SHP77 (cell line): ENCODE measurements around the gene STARD10.

ENCODE experiments used
- DNase-seq, 2 experiments: peaks; one replicate each; lab custom pipeline; 2025; lab: John Stamatoyannopoulos, UW

Gene STARD10

GRCh38 chr11:72763823-72764222 lies 30.0 kb downstream of the STARD10 start:
- no peak for DNase-seq

GRCh38 chr11:72762641-72763304 lies 31.1 kb downstream of the STARD10 start:
- no peak for DNase-seq

DNA sequence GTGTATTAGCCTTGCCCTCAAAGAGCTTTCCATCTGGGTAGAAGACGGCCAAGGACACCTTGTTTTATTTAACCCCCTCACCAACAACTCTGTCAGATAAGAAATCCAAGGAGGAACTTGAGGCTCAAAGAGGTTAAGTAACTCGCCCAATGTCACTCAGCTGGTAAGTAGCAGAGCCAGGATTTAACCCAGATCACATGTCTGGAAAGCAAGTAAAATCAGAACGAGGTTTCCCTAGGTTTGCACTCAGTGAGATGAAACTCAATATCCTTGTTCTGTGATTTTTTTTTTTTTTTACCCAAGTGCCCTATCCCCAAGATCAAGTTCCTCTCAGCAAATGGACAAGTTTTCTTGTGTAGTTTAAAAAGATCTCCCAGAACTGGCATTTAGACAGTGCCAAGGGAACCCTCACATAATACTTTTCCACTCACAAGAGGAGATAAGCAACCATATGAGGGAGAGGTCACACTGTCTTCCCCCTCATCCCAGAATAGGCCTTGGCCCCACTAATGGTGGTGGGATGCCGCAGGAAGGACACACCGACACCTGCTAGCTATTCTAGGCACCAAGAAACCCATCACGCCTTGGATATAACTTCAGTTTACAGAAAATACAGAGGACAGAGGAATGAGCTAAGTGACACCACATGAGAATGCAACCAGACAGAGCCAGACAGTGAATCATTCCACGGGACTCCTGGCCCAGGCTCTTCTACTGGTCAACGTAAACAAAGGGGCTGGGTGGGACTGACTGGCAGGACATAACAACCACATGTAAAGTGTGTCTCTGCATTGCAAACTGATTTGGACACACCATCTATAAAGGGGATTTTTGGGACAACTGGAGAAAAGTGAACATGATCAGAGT lies 33.1 kb downstream of the STARD10 start:
- no peak for DNase-seq

DNA sequence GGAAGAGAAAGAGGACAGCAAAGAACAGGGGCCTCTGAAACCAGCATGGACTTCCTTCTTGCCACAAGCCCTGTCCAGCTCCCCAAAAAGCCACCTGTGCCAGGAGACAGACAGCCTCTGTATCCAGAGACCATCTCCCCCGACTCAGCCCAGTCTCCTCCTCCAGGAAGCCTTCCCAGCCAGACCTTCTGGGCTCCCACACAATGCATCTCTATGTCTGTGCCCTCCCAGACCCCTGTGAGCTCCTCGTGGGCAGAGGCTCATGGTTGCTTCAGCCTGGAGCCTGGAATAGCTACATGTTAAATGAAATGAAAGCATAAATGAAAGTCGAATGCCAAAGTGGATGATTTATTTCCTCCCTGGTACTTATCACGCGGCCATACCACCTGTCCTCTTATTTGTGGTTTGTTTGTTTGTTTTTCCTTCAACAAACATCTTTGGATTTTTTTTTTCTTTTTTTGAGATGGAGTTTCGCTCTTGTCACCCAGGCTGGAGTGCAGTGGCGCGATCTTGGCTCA lies 34.3 kb downstream of the STARD10 start:
- DNase-seq, result peak in 1 of 2 experiments; percentile 20

GRCh38 chr11:72758690-72759389 lies 35.0 kb downstream of the STARD10 start:
- DNase-seq, result peak; percentile 83 to 88

DNA sequence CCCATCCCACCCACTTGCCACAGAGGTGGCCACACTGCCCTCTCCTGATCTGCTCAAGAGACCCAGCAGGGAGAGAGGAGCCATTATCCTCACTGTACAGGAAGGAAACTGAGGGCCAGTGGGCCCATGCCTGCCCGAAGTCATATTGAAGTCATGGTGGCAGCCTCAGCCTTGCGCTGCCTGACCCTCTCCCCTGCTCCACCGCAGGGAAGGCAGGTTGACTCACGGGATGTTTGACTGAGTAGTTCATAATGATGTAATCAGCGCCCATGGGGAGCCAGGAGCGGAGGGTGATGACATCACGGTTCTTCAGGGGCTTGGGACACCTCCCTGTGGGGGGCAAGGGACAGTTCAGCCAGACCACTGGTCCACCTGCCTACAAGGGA lies 35.5 kb downstream of the STARD10 start:
- no peak for DNase-seq

DNA sequence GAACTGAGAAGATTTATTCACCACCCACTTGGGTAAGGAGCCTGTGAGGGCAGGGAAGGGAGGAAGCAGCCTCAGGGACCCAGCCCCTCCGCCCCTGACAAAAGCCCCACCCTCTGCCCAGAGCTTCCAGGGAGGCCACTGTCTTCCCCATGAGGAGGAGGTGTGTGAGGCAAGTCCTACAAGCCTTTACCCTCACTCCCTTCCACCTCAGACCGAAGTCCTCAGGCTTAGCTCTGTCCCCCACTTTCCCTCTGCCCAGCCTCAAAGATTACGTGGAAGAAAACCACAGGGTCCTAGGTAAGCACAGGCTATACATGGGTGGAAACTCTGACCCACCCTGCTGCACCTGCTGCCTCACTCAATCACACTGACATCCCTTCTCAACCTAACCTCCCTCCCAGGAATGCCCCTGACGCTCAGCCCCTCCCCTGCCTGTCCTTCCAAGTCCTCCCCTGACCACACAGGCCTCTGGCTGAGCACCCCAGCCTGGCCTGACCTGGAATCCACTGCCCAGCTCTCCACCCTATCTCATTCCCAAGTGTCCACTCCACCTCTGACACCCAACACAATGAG lies 38.0 kb downstream of the STARD10 start:
- DNase-seq, result no peak

- DNase-seq, result no peak
These were observed 39.2 kb downstream of the STARD10 start for GRCh38 chr11:72754544-72755155.

DNA sequence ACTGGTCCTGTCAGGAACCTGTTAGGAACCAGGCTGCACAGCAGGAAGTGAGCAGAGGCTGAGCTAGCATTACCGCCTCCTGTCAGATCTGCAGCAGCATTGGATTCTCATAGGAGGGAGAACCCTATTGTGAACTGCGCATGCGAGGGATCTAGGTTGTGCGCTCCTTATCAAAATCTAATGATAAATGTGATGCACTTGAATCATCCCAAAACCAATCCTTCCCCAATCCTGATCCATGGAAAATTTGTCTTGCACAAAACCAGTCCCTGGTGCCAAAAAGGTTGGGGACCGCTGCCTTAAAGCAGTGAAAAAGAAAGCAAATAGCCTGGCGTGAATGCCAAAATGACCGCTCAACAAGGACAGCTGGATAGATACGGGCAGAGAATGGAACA lies 39.7 kb downstream of the STARD10 start:
- no peak for DNase-seq

GRCh38 chr11:72753341-72754148 lies 40.3 kb downstream of the STARD10 start:
- DNase-seq, result no peak

DNA sequence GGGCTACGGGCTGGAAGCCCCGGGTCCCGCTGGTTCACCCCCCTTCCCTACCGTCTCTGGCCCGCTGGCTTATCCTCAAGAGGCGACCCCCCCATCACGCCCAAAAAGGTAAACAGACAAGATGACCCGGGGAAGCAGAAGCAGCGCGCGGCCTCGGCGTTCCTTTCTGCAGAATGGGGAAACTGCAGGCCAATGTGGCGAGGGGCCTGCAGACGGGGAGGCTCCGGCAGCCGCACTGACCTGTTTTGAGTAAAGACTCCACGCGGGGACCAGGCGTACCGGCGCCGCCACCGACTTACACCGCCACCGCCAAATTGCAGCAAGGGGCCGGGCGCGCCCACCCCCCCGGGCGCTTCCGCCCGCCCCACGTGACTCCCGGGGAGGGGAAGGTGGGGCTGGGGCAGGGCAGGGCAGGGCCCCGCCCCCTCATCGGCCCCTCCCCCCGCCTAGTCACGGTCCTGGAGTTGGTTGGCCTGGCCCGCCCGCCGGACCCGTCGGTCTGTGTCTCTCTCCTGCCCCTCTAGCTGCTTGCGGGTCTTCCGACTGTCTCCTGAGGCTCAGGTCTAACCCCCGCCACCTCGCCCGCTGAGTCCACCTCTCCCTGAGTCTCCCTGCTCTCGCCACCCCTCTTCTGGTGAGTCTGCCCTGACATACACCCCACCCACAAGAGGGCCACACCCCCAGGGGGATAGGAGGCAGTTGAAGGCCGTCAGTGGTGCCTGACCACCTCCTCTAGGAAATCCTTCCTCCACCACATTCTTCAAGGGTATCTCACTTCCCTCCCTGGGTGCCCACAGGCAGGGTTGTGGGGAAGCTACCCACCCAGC lies 41.5 kb downstream of the STARD10 start, which contains the start of gene ARAP1:
Gene ARAP1, minus strand, starts transcription at position 321 of the 827 bp plus-strand sequence. CDS start 25,280 bp downstream, outside the sequence.
- DNase-seq, result peak; percentile 80 to 82

- peak in 1 of 2 experiments; percentile 51 for DNase-seq
These were observed 42.4 kb downstream of the STARD10 start for GRCh38 chr11:72751116-72752087.

DNA sequence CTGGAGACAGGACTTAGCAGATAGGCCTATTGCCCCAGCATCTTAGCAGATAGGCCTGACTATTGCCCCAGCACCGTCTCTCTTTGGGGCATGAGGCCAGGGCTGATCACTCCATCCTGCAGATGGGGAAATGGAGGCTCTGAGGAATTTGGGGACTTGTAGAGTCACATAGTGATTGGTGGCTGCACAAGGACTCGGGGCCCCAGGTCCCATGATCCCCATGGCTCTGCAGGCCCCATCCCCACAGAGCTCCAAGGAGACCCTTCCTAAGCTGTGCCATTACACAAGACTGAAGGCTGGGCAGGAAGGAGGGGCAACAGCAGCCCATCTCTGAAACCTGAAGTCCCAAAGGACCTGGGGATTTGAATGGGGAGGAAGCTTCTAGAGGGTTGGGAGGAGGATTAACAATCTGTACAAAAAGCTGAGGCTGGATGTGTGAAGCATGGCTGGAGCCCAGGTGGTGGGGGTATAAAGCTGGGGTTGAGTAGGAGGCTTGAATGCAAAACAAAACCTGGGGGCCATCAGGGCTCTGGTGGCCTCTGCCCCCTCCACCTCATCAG lies 43.2 kb downstream of the STARD10 start:
- no peak for DNase-seq

DNA sequence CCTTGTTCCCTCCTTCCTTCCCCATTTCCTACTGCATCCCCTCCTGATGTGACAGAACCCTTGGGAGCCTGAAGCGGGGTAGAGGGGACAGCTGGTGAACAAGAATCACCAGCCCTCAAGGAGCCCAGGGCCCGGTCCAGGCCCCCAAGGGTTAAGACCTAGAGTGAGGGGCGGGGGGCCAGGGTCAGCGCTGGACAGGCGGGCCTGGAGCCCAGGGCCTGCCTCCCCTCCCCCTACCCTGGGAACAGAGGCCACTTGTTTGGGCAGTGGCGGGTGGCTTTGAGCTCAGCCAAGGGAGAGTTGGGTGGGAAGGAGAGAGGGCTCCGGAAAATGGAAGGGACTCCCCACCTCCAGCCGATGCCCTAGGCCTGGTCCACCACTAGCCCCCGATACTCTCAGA lies 43.8 kb downstream of the STARD10 start:
- no peak for DNase-seq

DNA sequence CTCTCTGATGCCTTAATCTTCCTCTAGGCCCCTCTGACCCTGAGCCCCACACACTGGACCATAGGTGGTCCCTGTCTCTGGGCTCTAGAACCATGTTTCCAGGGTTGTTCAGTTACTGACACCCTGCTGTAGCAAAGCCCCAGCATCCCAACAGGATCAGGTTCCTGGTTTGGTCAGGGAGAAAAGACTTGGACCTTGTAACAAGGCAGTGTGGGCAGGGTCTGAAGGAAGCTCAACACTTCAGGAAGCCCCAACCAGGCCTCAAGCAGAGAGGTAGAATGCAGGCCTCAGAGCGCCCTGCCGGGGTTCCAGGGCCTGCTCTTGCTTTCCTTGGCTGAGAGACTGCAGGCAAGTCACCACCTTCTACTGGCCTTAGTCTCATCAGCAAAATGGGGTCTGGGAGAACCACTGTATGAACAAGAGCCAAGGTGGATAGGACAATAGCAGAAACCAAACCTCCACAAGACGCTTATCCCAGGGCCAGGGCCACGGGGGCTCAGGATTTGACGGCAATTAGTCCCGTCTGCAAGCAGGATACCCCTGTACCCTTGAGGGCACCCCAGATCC lies 46.5 kb downstream of the STARD10 start:
- no peak for DNase-seq

DNA sequence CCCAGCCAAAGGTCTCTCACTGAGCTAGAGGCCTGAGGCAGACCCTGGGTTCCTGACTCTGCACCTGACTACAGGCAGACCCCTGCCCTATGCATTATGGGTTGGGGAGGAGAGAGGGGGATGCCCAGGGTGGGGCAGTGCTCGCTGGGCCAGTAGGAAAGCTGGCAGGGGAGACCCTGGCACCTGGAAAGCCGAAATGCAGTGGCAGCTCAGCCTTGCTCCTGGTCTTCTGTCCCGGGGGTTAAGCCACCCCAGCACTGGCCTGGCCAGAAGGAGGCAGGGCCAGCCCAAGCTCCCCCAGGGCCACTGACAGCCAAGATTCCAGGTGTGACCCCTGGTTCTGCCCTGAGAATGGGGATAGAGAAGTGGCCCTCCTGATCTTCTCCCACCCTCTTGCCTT lies 47.0 kb downstream of the STARD10 start:
- no peak for DNase-seq

DNA sequence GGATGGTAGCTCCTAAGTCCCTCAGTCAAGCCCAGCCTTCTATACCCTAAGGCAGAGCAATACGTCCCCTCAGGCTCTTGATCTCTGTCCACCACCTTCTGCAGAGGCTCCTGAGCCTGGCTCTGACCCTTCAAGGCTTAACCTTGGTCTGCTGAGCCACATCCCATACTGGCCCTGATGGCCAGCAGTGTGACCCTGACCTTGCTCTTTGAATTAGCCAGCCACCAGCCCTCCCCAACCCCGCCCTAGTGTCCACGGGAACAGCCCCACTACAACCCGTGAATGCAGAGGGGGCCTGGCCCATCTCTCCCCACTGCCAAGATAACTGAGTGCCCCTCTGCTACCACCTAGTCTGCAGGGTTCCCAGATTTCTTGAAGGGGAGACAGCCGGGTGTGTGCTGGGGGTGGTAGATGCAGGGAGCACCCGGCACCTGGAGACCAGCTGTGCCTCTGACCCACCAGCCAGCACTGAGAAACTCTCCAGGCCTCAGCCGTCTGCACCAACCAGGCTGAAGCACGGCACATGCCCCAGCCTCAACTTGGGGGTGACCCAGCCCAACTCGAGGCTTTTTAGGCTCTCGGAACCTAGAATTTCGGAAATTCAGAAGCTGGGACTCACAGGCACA lies 47.8 kb downstream of the STARD10 start:
- no peak for DNase-seq
